H9 (cell line): ENCODE data around the gene ABCG5. TPM values are rescaled to one million over a fixed set of nuclear protein-coding genes. Genes with fewer than 3 reads are reported as not detected.

Experiments used
- DNase-seq: peaks from one replicate; pipeline ENCODE4 v3.0.0-alpha.2; 2017
- H2AFZ ChIP-seq: one replicate; pipeline ENCODE4 v1.6.1; 2013; ENCODE audit warnings: mild to moderate bottlenecking, low read length, control low read depth, moderate library complexity
- H2AK5ac ChIP-seq: 2 replicates; pipeline ENCODE4 v1.6.1; 2013; ENCODE audit warnings: low read length, control low read depth, mixed read lengths; ENCODE audit not compliant: insufficient read length
- H2BK120ac ChIP-seq: one replicate; pipeline ENCODE4 v1.6.1; 2013; ENCODE audit warnings: low read depth, mild to moderate bottlenecking, low read length, control low read depth, inconsistent platforms; ENCODE audit not compliant: poor library complexity, severe bottlenecking
- H2BK12ac ChIP-seq: 2 replicates; pipeline ENCODE4 v1.6.1; 2013; ENCODE audit warnings: low read length, control low read depth, mixed read lengths, low read depth; ENCODE audit not compliant: insufficient read length
- H2BK15ac ChIP-seq: 2 replicates; pipeline ENCODE4 v1.6.1; 2013; ENCODE audit warnings: low read depth, low read length, control low read depth
- H2BK20ac ChIP-seq: one replicate; pipeline ENCODE4 v1.6.1; 2013; ENCODE audit warnings: low read depth, mild to moderate bottlenecking, low read length, control low read depth, inconsistent platforms; ENCODE audit not compliant: poor library complexity, severe bottlenecking
- H2BK5ac ChIP-seq: 2 replicates; pipeline ENCODE4 v1.6.1; 2013; ENCODE audit warnings: low read length, control low read depth, mixed read lengths; ENCODE audit not compliant: insufficient read length
- H3K14ac ChIP-seq: 2 replicates; pipeline ENCODE4 v1.6.1; 2013; ENCODE audit warnings: low read length, control low read depth; ENCODE audit not compliant: insufficient read depth
- H3K18ac ChIP-seq: 2 replicates; pipeline ENCODE4 v1.6.1; 2013; ENCODE audit warnings: low read depth, mild to moderate bottlenecking, mixed read lengths, low read length, control low read depth; ENCODE audit not compliant: insufficient read length
- H3K23ac ChIP-seq: 2 replicates; pipeline ENCODE4 v1.6.1; 2013; ENCODE audit warnings: low read length, control low read depth, mixed read lengths, low read depth; ENCODE audit not compliant: insufficient read length
- H3K23me2 ChIP-seq: 2 replicates; pipeline ENCODE4 v1.6.1; 2013; ENCODE audit warnings: low read depth, mild to moderate bottlenecking, mixed read lengths, low read length, control low read depth; ENCODE audit not compliant: insufficient read length, poor library complexity, severe bottlenecking
- H3K27ac ChIP-seq: 2 replicates; pipeline ENCODE4 v1.5.1; 2013; ENCODE audit warnings: low read length, control low read depth, mixed read lengths, low read depth; ENCODE audit not compliant: insufficient read length
- H3K27me3 ChIP-seq: 2 replicates; pipeline ENCODE4 v1.6.1; 2013; ENCODE audit warnings: low read length, control low read depth, inconsistent platforms; ENCODE audit not compliant: insufficient read depth
- H3K4ac ChIP-seq: 2 replicates; pipeline ENCODE4 v1.6.1; 2013; ENCODE audit warnings: low read depth, mild to moderate bottlenecking, control low read depth, inconsistent platforms, low read length, moderate library complexity
- H3K4me1 ChIP-seq: 2 replicates; pipeline ENCODE4 v1.6.1; 2013; ENCODE audit warnings: low read length, control low read depth, inconsistent platforms; ENCODE audit not compliant: insufficient read depth
- H3K4me2 ChIP-seq: 2 replicates; pipeline ENCODE4 v1.6.1; 2013; ENCODE audit warnings: low read length, control low read depth, mixed read lengths; ENCODE audit not compliant: insufficient read length, insufficient read depth
- H3K56ac ChIP-seq: 2 replicates; pipeline ENCODE4 v1.6.1; 2013; ENCODE audit warnings: low read depth, mild to moderate bottlenecking, mixed read lengths, low read length, control low read depth; ENCODE audit not compliant: insufficient read length
- H3K79me1 ChIP-seq: 2 replicates; pipeline ENCODE4 v1.6.1; 2013; ENCODE audit warnings: low read depth, mild to moderate bottlenecking, moderate library complexity, low read length, control low read depth, inconsistent platforms; ENCODE audit not compliant: insufficient read depth, poor library complexity, severe bottlenecking
- H3K79me2 ChIP-seq: 2 replicates; pipeline ENCODE4 v1.6.1; 2013; ENCODE audit warnings: low read length, control low read depth, inconsistent platforms; ENCODE audit not compliant: insufficient read depth
- H3K9ac ChIP-seq: 2 replicates; pipeline ENCODE4 v1.6.1; 2013; ENCODE audit warnings: low read length, control low read depth, mixed read lengths; ENCODE audit not compliant: insufficient read length; ENCODE audit errors: extremely low read depth
- H3K9me3 ChIP-seq: one replicate; pipeline ENCODE4 v1.6.1; 2013; ENCODE audit warnings: low read depth, low read length, inconsistent platforms; ENCODE audit not compliant: control insufficient read depth
- H3T11ph ChIP-seq: one replicate; pipeline ENCODE4 v1.6.1; 2013; ENCODE audit warnings: mild to moderate bottlenecking, low read length, control low read depth, inconsistent platforms
- H4K20me1 ChIP-seq: one replicate; pipeline ENCODE4 v1.6.1; 2013; ENCODE audit not compliant: control insufficient read depth, insufficient read length, insufficient read depth
- H4K5ac ChIP-seq: 2 replicates; pipeline ENCODE4 v1.6.1; 2013; ENCODE audit warnings: low read depth, mild to moderate bottlenecking, mixed read lengths, low read length, control low read depth; ENCODE audit not compliant: insufficient read length
- H4K8ac ChIP-seq: replicated peaks from 2 replicates; pipeline ENCODE4 v1.6.1; 2013; ENCODE audit warnings: low read length, control low read depth, mixed read lengths, low read depth; ENCODE audit not compliant: insufficient read length
- H4K91ac ChIP-seq: 2 replicates; pipeline ENCODE4 v1.6.1; 2013; ENCODE audit warnings: low read depth, mild to moderate bottlenecking, moderate library complexity, mixed read lengths, low read length, control low read depth; ENCODE audit not compliant: insufficient read length
- H3K27ac Mint-ChIP-seq, 3 experiments: 2 replicates in 2 of 3; 3 replicates in 1 of 3; pipeline ENCODE4 v1.8.0; 2020 to 2021; ENCODE audit warnings: mixed read lengths in 3 of 3, mild to moderate bottlenecking in 1 of 3, moderate library complexity in 1 of 3
- H3K27me3 Mint-ChIP-seq: 2 replicates; pipeline ENCODE4 v1.8.0; 2021; ENCODE audit warnings: low read depth, mild to moderate bottlenecking, moderate library complexity, mixed read lengths
- H3K36me3 Mint-ChIP-seq, 3 experiments: 2 replicates in 2 of 3; 3 replicates in 1 of 3; pipeline ENCODE4 v1.8.0; 2020 to 2021; ENCODE audit warnings: low read depth in 3 of 3, mixed read lengths in 3 of 3; ENCODE audit not compliant: insufficient read depth in 1 of 3
- H3K4me1 Mint-ChIP-seq, 2 experiments: 2 replicates each; pipeline ENCODE4 v1.8.0; 2020; ENCODE audit warnings: mixed read lengths in 2 of 2
- H3K4me3 Mint-ChIP-seq, 2 experiments: 2 replicates in 1 of 2; 3 replicates in 1 of 2; pipeline ENCODE4 v1.8.0; 2020 to 2021; ENCODE audit warnings: mild to moderate bottlenecking in 2 of 2, mixed read lengths in 2 of 2, moderate library complexity in 1 of 2
- H3K9me3 Mint-ChIP-seq, 2 experiments: 2 replicates in 1 of 2; 3 replicates in 1 of 2; pipeline ENCODE4 v1.8.0; 2020; ENCODE audit warnings: mild to moderate bottlenecking in 2 of 2, mixed read lengths in 2 of 2, moderate library complexity in 1 of 2
- CTCF ChIP-seq: fragments of 200-600 bp; sonication (generic); conservative IDR thresholded peaks from 3 replicates; pipeline ENCODE4 v1.8.0; 2021; ENCODE audit warnings: antibody characterized with exemption, mild to moderate bottlenecking
- WGBS: extraction: QIAGEN DNeasy Blood & Tissue Kit; methylation state at CpG from one replicate; pipeline ENCODE4 v1.1.7; 2013; ENCODE audit warnings: missing lambda C conversion rate, low lambda C conversion rate, mixed read lengths; ENCODE audit not compliant: insufficient read length; ENCODE audit errors: extremely low coverage; 5-methylcytosine and 5-hydroxymethylcytosine counted together
- total RNA-seq: library from RNA; stranded (reverse); gene quantifications from 2 replicates; pipeline ENCODE4 v1.2.1, GENCODE V29; 2021

The ABCG5 gene
- total RNA-seq, 1 experiment from 2014 or later, result not detected

DNA sequence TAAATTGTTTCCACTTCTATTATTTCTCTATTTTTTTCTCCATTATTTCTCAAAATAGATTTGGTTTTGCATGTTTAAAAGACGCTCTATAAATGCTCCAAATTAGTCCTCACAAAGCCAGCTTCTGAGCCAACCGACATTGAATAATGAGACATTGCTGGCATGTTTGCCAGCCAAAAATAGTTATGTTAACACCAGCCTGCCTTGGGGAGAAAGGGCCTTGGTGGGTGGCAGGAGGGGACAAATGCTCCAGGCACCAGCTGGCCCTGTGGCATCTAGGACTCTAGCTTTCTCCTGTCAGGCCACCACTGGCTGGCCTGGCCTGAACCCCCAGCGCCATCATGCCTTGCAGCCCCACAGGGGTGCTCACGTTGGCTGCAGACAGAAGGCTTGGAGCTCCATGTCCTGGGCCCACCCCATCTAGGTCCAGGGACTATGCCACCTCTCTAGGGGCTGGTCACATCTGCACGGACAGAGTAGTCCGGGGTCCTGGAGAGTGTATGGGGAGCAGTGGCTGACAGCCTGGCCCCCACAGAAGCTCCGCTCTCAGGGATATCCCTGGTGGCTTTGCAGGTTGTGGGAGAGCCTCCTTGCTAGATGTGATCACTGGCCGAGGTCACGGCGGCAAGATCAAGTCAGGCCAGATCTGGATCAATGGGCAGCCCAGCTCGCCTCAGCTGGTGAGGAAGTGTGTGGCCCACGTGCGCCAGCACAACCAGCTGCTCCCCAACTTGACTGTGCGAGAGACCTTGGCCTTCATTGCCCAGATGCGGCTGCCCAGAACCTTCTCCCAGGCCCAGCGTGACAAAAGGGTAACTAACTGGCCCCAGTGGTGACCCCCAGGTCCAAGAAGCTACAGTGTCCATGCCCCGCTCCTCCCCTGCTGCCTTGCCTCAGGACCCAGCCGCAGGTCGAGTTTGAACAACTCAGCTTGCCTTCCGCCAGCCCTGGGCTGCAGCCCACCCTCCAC lies 12.7 kb upstream of the ABCG5 start:
- no peak overlapping the region for H3K4me2 ChIP-seq
- H2BK20ac ChIP-seq, result no peak overlapping the region
- Mint-ChIP-seq H3K27ac (no peak overlapping the region), H3K4me3 (no peak overlapping the region), H3K9me3 (no peaks in the 10 kb centered on the region), H3K27me3 (peaks cover 16% of the 10 kb centered on the region), H3K4me1 (no peaks in the 10 kb centered on the region), H3K36me3 (no peaks in the 10 kb centered on the region; a peak in 1 of 7 replicates)
- no peak for TF ChIP-seq CTCF
- H2BK5ac ChIP-seq, result no peak overlapping the region
- H2BK15ac ChIP-seq, result no peak overlapping the region
- no peak overlapping the region for H3K56ac ChIP-seq
- no peak overlapping the region for H4K5ac ChIP-seq
- no peak overlapping the region for H2AFZ ChIP-seq
- H3K18ac ChIP-seq, result no peak overlapping the region
- no peaks in the 10 kb centered on the region for H3K9me3 ChIP-seq
- no peak overlapping the region for H4K8ac ChIP-seq
- no peak overlapping the region for H3K27ac ChIP-seq
- H4K91ac ChIP-seq, result no peak overlapping the region
- WGBS, result no CpG with 5 or more reads among the region's 20 CpGs
- H3K9ac ChIP-seq, result no peak overlapping the region
- H2BK120ac ChIP-seq, result no peak overlapping the region
- no peaks in the 10 kb centered on the region for H3K4me1 ChIP-seq
- H2BK12ac ChIP-seq, result no peak overlapping the region
- no peaks in the 10 kb centered on the region for H3K79me1 ChIP-seq
- H3K14ac ChIP-seq, result no peak overlapping the region; the same call in 1 of the 2 replicates
- H3K4ac ChIP-seq, result no peak overlapping the region
- no peak overlapping the region for H3K23ac ChIP-seq
- no peaks in the 10 kb centered on the region for H3K79me2 ChIP-seq
- no peaks in the 10 kb centered on the region for H3K23me2 ChIP-seq
- no peak for DNase-seq
- no peaks in the 10 kb centered on the region for H4K20me1 ChIP-seq
- H3K27me3 ChIP-seq, result no peaks in the 10 kb centered on the region; the same call in 1 of the 2 replicates
- H2AK5ac ChIP-seq, result no peak overlapping the region
- H3T11ph ChIP-seq, result no peak overlapping the region
